Activated naive CD8-positive, alpha-beta T cell treated with anti-CD3 and anti-CD28 coated beads, Interleukin-2, amount 10 ng/mL, durations not matched to agents 7 days and 5 days (primary cell): ENCODE data around the gene CEP76. TPM values are rescaled to one million over a fixed set of nuclear protein-coding genes. Genes with fewer than 3 reads are reported as not detected.
"Not testable (repeated sequence)": the region's sequence is repeated elsewhere in the genome, so short reads cannot be mapped to it uniquely, and the experiment has no call there.

Experiments used
- ATAC-seq: fragments of 150-1000 bp; cut with Tn5 transposase; one replicate; pipeline ENCODE4 v1.10.0; 2021; ENCODE audit warnings: low read depth, moderate library complexity
- POLR2A ChIA-PET: fragments of 350-600 bp; sonication (Branson Sonifier 250); formaldehyde crosslinking; loops from one replicate; lab custom pipeline; 2021; ENCODE audit warnings: antibody characterized with exemption; lab: Charles Lee
- DNase-seq: peaks from one replicate; pipeline ENCODE4 v3.0.0; 2021
- H3K27ac Mint-ChIP-seq: one replicate; pipeline ENCODE4 v1.8.0; 2022; ENCODE audit warnings: mild to moderate bottlenecking, mixed read lengths
- H3K27me3 Mint-ChIP-seq: one replicate; pipeline ENCODE4 v1.8.0; 2022; ENCODE audit warnings: mild to moderate bottlenecking, moderate library complexity, mixed read lengths
- H3K36me3 Mint-ChIP-seq: one replicate; pipeline ENCODE4 v1.8.0; 2021; ENCODE audit warnings: mild to moderate bottlenecking, mixed read lengths
- H3K4me1 Mint-ChIP-seq: one replicate; pipeline ENCODE4 v1.8.0; 2021; ENCODE audit warnings: mixed read lengths
- H3K4me3 Mint-ChIP-seq: one replicate; pipeline ENCODE4 v1.8.0; 2022; ENCODE audit warnings: mild to moderate bottlenecking, moderate library complexity, mixed read lengths
- H3K9me3 Mint-ChIP-seq: one replicate; pipeline ENCODE4 v1.8.0; 2021; ENCODE audit warnings: mixed read lengths
- total RNA-seq, 2 experiments: library from RNA; stranded (reverse); gene quantifications; one replicate each; pipeline ENCODE4 v1.2.3, GENCODE V29; 2021

CEP76 gene
- total RNA-seq, 2 experiments from 2014 or later, result 12.4 to 14.4 TPM

DNA sequence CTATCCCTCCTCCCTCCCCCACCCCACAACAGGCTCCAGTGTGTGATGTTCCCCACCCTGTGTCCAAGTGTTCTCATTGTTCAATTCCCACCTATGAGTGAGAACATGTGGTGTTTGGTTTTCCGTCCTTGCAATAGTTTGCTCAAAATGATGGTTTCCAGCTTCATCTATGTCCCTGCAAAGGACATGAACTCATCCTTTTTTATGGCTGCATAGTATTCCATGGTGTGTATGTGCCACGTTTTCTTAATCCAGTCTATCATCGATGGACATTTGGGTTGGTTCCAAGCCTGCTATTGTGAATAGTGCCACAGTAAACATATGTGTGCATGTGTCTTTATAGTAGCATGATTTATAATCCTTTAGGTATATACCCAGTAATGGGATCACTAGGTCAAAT, 75.3 kb downstream of the CEP76 start:
- H3K4me3 Mint-ChIP-seq, H3K9me3 Mint-ChIP-seq, H3K27ac Mint-ChIP-seq, H3K36me3 Mint-ChIP-seq, ATAC-seq, POLR2A ChIA-PET, H3K27me3 Mint-ChIP-seq, H3K4me1 Mint-ChIP-seq, DNase-seq: not testable (repeated sequence)

- no peak for DNase-seq
- H3K27me3 Mint-ChIP-seq, result peaks cover 8% of the 10 kb centered on the region
- no peak overlapping the region for H3K27ac Mint-ChIP-seq
- POLR2A ChIA-PET, result no interaction called here
- H3K4me1 Mint-ChIP-seq, result no peaks in the 10 kb centered on the region
- H3K36me3 Mint-ChIP-seq, result no peaks in the 10 kb centered on the region
- H3K4me3 Mint-ChIP-seq, result no peak overlapping the region
- ATAC-seq, result no peak
- H3K9me3 Mint-ChIP-seq, result peaks cover 3% of the 10 kb centered on the region
These were observed 77.3 kb downstream of the CEP76 start for GRCh38 chr18:12625241-12625640.

Other genes starting within 250 kb of the CEP76 start
- gene SPIRE1, start 44.6 kb downstream of the CEP76 start, total RNA-seq, result 1 to 10 TPM; 1.7 to 3.6 TPM
- 10 to 100 TPM; 90.6 to 97.2 TPM for gene PSMG2, start 319 bp upstream of the CEP76 start, total RNA-seq
- gene PTPN2, start 181.5 kb upstream of the CEP76 start, total RNA-seq, result 10 to 100 TPM; 64.9 to 68.1 TPM
- gene SEH1L, start 245.3 kb upstream of the CEP76 start, total RNA-seq, result 10 to 100 TPM; 38.0 to 43.5 TPM